Measurements from ENCODE around the gene RUVBL1. TPM values are rescaled to one million over a fixed set of nuclear protein-coding genes. Genes with fewer than 3 reads are reported as not detected.

RUVBL1 gene
- total and polyA plus RNA-seq, 10 of the 15 experiments (the other 5 are each of a cell fraction or from before 2014, with no cell fraction given), result 15.2 to 142 (median 84.2) TPM

- TF ChIP-seq USF1 (IDR thresholded peaks at IDR 0.05; ENCODE audit: borderline replicate concordance, extremely low read length, insufficient read depth, low read depth, low read length) (no peak), HSF1 (IDR thresholded peaks at IDR 0.05; ENCODE audit: low read depth, low read length) (no peak), RUNX3 (IDR thresholded peaks at IDR 0.05; ENCODE audit: low read length) (no peak), NFYA (IDR thresholded peaks at IDR 0.05; ENCODE audit: borderline replicate concordance, low read depth, low read length) (no peak), MTA2 (IDR thresholded peaks at IDR 0.05; ENCODE audit: low read depth) (no peak), TBL1XR1 (IDR thresholded peaks at IDR 0.05; ENCODE audit: low read depth, low read length) (no peak), BCLAF1 (IDR thresholded peaks at IDR 0.05) (no peak), ZSCAN29 (IDR thresholded peaks at IDR 0.05) (no peak), TAF1 (IDR thresholded peaks at IDR 0.05; ENCODE audit: borderline replicate concordance, low read depth, low read length) (no peak), SREBF1 (IDR thresholded peaks at IDR 0.05; ENCODE audit: low read length) (no peak)
Measured at GRCh38 chr3:128083396-128083795, 40.2 kb downstream of the RUVBL1 start (continued).
